Measurements from ENCODE around the gene TRDN.
"Not testable (repeated sequence)": the region's sequence is repeated elsewhere in the genome, so short reads cannot be mapped to it uniquely, and the experiment has no call there.

Gene TRDN

GRCh38 chr6:123632641-123633040 is 4.1 kb downstream of the TRDN start:
- DNase-seq (ENCODE audit: low read depth): no peak

DNA sequence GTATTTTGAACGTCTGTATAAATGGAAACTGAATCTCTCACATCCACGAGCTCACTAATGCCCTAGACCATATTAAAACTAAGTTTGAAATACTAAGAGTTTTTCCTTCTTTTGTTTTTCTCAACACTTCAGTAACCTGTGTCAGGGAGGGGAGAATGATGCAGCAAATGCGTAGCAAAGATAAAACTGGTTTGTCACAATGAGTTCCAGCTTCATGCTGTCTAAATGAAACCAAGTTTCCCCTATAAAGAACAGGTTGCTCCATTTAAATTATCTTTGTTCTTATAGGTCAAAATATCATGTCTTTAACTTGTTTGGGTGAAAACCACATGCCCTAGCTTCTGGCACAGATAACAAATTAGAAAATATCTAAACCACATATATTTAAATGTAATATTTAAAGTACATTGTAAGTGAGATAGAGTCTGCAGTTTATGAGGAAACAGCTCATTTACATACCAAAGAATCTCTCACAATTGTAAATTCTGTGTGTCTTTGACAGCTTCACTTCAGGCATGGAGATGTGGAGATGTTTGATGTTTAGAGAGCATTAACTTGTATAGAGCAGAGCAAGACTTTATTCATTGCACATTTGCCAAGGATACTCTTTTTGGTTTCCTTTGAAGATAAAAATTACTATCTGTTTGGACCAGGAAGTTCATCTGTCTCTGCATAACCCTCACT is 7.3 kb downstream of the TRDN start:
- no peak for DNase-seq (ENCODE audit: low read depth)

GRCh38 chr6:123625696-123626095 is 11.1 kb downstream of the TRDN start:
- no peak for DNase-seq (ENCODE audit: low read depth)

DNA sequence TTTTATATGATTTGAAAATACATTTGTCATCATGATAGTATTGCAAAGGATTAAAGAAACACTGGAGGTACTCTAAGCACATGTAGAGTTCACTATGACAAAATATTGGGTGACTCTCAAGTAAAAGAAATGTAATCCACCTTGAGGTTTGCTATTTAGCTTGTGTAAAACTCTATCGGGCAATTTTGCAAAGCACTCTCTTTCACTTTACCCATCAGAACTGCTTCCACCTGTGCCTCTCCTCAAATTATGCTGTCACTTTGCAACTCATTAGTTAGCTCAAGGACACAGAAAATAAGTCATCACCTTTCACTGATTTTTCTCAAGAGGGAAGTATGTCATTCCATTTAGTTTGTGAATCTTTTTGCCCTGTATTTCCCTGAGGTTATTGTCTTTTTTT is 14.0 kb downstream of the TRDN start:
- DNase-seq (ENCODE audit: low read depth): no peak

DNA sequence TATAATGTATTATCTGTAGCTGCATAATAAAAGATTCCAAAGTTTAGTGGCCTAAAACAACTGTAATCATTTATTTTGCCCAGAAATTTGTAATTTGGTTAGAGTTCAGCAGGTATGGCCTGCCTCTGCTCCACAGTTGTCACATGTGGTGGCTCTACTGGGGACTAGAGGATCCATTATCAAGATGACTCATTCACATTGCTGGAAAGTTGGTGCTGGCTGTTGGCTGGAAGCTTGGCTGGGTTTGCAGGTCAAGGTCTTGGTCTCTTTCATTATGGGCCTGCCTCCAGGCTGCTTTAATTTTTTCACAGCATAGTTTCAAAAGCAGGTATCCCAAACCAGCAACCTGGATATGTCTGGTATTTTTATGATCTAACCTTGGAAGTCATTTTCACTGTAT is 17.6 kb downstream of the TRDN start:
- no peak for DNase-seq (ENCODE audit: low read depth)

- no peak for DNase-seq (ENCODE audit: low read depth)
Measured at GRCh38 chr6:123616942-123617341, 19.8 kb downstream of the TRDN start.

DNA sequence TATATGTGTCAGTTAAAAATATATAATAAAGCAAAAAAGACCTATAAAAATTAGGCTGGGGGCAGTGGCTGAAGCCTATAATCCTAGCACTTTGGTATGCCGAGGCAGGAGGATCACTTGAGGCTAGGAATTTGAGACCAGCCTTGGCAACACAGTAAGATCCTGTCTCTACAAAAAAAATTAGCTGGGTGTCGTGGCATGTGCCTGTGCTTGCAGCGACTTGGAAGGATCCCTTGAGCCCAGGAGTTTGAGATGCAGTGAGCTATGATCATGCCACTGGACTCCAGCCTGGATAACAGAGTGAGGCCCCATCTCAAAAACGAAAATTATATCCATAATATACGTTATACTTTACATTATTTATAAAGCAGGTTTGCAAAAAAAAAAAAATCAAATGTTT is 20.7 kb downstream of the TRDN start:
- DNase-seq (ENCODE audit: low read depth): no peak

- DNase-seq (ENCODE audit: low read depth): no peak
Measured at GRCh38 chr6:123610779-123611178, 26.0 kb downstream of the TRDN start.

- no peak for DNase-seq (ENCODE audit: low read depth)
Measured at GRCh38 chr6:123604067-123604466, 32.7 kb downstream of the TRDN start.

GRCh38 chr6:123598011-123598410 is 38.7 kb downstream of the TRDN start:
- no peak for DNase-seq (ENCODE audit: low read depth)

DNA sequence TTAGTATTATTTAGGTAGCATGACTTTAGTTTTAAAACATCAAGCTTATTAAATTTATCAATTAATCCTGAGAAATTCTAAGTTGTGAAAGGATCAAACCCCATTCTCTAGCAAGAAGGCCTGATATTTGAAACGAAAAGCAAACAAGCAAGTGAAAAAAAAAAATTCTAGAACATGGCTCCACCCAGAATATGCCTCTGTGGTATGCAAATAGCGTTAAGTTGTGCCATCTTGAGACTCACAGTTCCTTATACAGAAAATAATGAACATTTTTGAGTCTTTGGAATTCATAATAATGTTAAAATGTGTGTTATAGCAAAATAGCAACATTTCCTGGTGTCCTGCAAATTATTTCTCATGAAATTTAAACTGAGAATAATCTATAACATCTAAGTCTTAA is 42.0 kb downstream of the TRDN start:
- DNase-seq (ENCODE audit: low read depth): no peak

DNA sequence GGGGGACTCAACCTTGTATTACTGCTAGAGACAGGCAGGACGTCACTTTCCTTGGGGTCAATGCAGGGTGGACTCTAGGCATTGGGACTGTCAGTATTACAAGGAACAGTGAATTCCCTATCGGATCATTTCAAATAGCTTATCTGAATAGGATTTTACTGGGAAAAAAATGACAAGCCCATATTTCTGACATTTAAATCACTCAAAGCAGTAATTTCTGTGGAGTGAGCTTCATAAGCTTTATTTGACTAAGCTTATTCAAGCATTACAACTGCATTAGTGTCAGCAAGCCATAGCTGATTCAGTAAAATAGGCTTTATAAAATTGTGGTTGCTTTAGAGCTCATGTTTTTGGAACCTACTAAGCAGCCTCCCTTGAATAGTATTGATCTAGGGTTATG is 44.3 kb downstream of the TRDN start:
- DNase-seq (ENCODE audit: low read depth): no peak

DNA sequence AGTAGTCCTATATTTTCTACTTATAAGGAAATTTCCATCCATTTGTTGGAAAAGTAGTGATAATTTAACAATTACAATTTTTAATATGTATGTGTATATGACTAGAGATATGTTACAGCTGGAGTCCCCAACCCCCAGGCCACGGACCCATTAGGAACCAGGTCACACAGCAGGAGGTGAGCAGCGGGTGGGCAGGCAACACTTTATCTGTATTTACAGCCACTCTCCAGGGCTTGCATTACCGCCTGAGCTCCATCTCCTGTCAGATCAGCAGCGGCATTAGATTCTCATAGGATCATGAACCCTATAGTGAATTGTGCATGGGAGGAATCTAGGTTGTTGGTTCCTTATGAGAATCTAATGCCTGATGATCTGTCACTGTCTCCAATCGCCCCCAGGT is 46.8 kb downstream of the TRDN start:
- DNase-seq (ENCODE audit: low read depth): no peak

GRCh38 chr6:123589317-123589716 is 47.4 kb downstream of the TRDN start:
- no peak for DNase-seq (ENCODE audit: low read depth)

- no peak for DNase-seq (ENCODE audit: low read depth)
Measured at GRCh38 chr6:123588546-123588895, 48.2 kb downstream of the TRDN start.

GRCh38 chr6:123587838-123588545 is 48.8 kb downstream of the TRDN start:
- no peak for DNase-seq (ENCODE audit: low read depth)

DNA sequence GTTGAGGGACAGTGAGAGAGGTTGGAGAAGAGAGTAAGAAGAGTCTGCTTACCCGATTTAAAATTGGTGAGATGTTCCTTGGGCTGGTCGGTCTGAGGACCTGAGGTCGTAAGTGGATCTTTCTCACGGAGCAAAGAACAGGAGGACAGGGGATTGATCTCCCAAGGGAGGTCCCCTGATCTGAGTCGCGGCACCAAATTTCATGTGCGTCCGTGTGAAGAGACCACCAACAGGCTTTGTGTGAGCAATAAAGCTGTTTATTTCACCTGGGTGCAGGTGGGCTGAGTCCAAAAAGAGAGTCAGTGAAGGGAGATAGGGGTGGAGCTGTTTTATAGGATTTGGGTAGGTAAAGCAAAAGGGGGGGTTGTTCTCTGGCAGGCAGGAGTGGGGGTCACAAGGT is 49.3 kb downstream of the TRDN start:
- DNase-seq (ENCODE audit: low read depth): not testable (repeated sequence)

DNA sequence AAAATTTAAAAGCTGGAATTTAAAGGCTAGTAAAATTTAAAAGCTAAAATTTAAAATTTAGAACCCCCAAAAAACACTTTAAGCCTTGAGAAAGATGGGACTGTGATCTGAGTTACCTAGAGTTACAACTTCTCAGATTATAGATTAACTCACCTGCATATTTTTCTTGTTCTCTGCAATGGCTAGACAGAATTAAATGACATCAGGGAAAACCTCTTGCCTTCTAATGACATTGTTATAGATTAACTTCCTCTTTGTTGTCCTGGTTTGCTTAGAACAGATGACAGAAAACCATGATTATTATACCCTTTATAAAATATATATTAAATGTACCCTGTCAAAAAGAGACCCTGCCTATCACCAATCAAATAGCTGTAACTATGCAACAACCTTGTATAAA is 56.4 kb downstream of the TRDN start:
- no peak for DNase-seq (ENCODE audit: low read depth)

GRCh38 chr6:123575188-123575587 is 61.6 kb downstream of the TRDN start:
- DNase-seq (ENCODE audit: low read depth): no peak

DNA sequence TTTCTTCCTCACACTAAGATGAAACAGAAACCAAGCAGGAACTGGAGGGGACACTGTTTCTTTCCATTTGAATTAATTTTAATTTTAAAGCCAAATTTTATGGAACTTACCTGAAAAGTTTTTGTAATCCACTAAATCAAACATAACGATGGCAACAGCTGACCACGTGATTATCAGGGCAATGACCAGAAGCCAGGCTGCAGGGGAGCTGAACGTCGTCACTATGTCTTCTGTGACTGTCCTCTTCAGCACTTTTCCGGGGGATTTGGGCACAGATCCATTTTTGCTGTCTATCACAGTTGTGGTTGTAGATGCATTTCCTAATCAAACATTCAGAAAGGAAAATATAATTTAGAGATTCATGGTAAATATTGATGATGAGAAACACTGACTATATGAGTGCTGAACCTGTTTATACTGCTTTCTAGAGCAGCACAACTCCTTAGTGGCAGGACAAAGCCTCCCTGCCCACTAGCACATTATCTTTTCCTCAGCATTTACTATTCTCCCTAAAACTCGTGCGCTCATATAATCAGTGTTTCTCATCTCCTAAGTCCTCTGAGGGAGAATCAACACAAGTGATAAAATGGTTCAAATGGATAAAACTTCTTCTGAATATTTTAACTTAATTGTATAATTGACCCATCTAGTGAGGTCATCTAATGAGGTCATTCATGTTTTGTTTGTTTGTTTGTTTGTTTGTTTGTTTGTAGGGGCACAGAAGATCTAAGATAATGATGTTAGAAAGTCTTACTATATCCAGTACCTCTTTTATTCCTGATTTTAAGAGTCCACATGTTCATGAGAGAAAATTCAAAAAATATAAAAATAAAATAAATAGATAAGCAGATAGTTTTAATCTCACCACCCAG is 65.7 kb downstream of the TRDN start:
- DNase-seq (ENCODE audit: low read depth): no peak

- DNase-seq (ENCODE audit: low read depth): no peak
Measured at GRCh38 chr6:123569575-123569974, 67.2 kb downstream of the TRDN start.

- no peak for DNase-seq (ENCODE audit: low read depth)
Measured at GRCh38 chr6:123565529-123565928, 71.2 kb downstream of the TRDN start.

GRCh38 chr6:123564361-123564760 is 72.4 kb downstream of the TRDN start:
- DNase-seq (ENCODE audit: low read depth): no peak

Measured in stromal cell of bone marrow (primary cell).